HG03520 (cell line): ENCODE results near the gene MEGF6.

Experiments used
- ATAC-seq: cut with Tn5 transposase; IDR thresholded peaks from one replicate; pipeline ENCODE4 v1.9.1; 2021; ENCODE audit warnings: mild to moderate bottlenecking, moderate library complexity; ENCODE audit not compliant: unreplicated experiment

The MEGF6 gene

GRCh38 chr1:3645666-3646355 lies 34.5 kb upstream of the MEGF6 start:
- ATAC-seq: no peak

- no peak for ATAC-seq
Observed at GRCh38 chr1:3645247-3645646, 33.9 kb upstream of the MEGF6 start.

GRCh38 chr1:3644273-3644672 lies 33.0 kb upstream of the MEGF6 start:
- no peak for ATAC-seq

- ATAC-seq: no peak
Observed at GRCh38 chr1:3642919-3643675, 31.8 kb upstream of the MEGF6 start.

GRCh38 chr1:3641816-3642215 lies 30.5 kb upstream of the MEGF6 start:
- no peak for ATAC-seq

GRCh38 chr1:3641046-3641760 lies 29.9 kb upstream of the MEGF6 start:
- no peak for ATAC-seq

GRCh38 chr1:3640121-3640837 lies 29.0 kb upstream of the MEGF6 start:
- no peak for ATAC-seq

- no peak for ATAC-seq
Observed at GRCh38 chr1:3639397-3639911, 28.1 kb upstream of the MEGF6 start.

GRCh38 chr1:3638676-3639075 lies 27.4 kb upstream of the MEGF6 start:
- ATAC-seq: no peak

GRCh38 chr1:3638027-3638426 lies 26.7 kb upstream of the MEGF6 start:
- ATAC-seq: no peak

GRCh38 chr1:3636531-3636930 lies 25.2 kb upstream of the MEGF6 start:
- ATAC-seq: no peak

GRCh38 chr1:3636080-3636479 lies 24.8 kb upstream of the MEGF6 start:
- ATAC-seq: no peak

GRCh38 chr1:3634059-3634800 lies 22.9 kb upstream of the MEGF6 start:
- no peak for ATAC-seq

GRCh38 chr1:3633344-3634058 lies 22.2 kb upstream of the MEGF6 start:
- no peak for ATAC-seq

GRCh38 chr1:3632716-3633343 lies 21.5 kb upstream of the MEGF6 start:
- no peak for ATAC-seq

GRCh38 chr1:3632298-3632697 lies 21.0 kb upstream of the MEGF6 start:
- no peak for ATAC-seq

- ATAC-seq: no peak
Observed at GRCh38 chr1:3631320-3632260, 20.3 kb upstream of the MEGF6 start.

GRCh38 chr1:3630914-3631313 lies 19.6 kb upstream of the MEGF6 start:
- no peak for ATAC-seq
